ENCODE results near the gene NUMBL.

The NUMBL gene

DNA sequence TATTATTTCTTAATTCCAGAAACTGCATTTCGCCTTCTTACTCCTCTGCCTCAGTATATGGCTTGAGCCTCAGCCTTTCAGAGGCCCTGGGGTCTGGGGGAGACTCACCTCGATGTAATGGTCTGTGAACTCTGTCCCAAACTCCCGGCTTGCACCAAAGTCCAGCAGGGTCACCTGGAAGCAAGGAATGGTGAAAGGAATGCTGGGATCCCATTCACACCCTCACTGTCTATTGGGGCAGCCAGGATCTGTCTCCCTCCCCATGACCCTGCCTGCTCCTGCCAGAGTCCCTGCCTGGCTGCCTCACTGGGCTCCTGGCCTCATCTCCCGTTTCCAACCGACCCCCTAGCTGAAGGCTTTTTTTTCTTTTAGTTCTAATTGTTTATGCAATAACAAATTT is 5.4 kb upstream of the NUMBL start:
- TF ChIP-seq POLR2AphosphoS5 (IDR thresholded peaks at IDR 0.05; ENCODE audit: low read depth, low read length) (no peak), TAF1 (IDR thresholded peaks at IDR 0.05; ENCODE audit: borderline replicate concordance, insufficient read depth, low read length) (no peak), FOXP2 (optimal IDR thresholded peaks at IDR 0.05; ENCODE audit: borderline replicate concordance, extremely low read depth, extremely low read length, insufficient read depth) (no peak), SIN3A (IDR thresholded peaks at IDR 0.05; ENCODE audit: borderline replicate concordance, insufficient read depth, low read length) (no peak)
- TF ChIP-seq, protein P1, sequence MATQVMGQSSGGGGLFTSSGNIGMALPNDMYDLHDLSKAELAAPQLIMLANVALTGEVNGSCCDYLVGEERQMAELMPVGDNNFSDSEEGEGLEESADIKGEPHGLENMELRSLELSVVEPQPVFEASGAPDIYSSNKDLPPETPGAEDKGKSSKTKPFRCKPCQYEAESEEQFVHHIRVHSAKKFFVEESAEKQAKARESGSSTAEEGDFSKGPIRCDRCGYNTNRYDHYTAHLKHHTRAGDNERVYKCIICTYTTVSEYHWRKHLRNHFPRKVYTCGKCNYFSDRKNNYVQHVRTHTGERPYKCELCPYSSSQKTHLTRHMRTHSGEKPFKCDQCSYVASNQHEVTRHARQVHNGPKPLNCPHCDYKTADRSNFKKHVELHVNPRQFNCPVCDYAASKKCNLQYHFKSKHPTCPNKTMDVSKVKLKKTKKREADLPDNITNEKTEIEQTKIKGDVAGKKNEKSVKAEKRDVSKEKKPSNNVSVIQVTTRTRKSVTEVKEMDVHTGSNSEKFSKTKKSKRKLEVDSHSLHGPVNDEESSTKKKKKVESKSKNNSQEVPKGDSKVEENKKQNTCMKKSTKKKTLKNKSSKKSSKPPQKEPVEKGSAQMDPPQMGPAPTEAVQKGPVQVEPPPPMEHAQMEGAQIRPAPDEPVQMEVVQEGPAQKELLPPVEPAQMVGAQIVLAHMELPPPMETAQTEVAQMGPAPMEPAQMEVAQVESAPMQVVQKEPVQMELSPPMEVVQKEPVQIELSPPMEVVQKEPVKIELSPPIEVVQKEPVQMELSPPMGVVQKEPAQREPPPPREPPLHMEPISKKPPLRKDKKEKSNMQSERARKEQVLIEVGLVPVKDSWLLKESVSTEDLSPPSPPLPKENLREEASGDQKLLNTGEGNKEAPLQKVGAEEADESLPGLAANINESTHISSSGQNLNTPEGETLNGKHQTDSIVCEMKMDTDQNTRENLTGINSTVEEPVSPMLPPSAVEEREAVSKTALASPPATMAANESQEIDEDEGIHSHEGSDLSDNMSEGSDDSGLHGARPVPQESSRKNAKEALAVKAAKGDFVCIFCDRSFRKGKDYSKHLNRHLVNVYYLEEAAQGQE (IDR thresholded peaks at IDR 0.05; ENCODE audit: insufficient read depth in 1 of 2, low read depth in 2 of 2, low read length in 2 of 2) = no peak

DNA sequence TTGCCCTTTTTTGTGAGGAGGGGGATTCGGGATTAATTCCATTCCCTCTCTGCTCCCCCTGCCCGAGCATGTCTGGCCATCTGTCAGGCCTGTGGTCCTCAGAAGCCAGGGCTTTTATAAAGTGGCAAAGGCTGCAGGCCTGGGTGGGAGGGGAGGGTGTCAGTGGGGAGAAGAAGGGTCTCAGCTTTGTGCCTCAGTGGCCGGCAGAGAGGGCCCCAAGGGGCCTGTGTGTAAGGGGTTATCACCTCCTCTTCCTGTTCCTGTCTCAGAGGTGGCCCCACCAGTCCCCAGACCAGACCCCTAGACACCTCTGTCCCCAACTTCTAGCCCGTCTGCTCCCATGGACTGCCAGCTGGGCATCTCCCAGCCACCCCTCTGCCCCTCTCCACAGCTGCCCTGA is 3.4 kb upstream of the NUMBL start:
- TF ChIP-seq FOXP2 (optimal IDR thresholded peaks at IDR 0.05; ENCODE audit: borderline replicate concordance, extremely low read depth, extremely low read length, insufficient read depth) (no peak), SIN3A (IDR thresholded peaks at IDR 0.05; ENCODE audit: borderline replicate concordance, insufficient read depth, low read length) (no peak), TAF1 (IDR thresholded peaks at IDR 0.05; ENCODE audit: borderline replicate concordance, insufficient read depth, low read length) (no peak), POLR2AphosphoS5 (IDR thresholded peaks at IDR 0.05; ENCODE audit: low read depth, low read length) (no peak)
- TF ChIP-seq, protein P1 (IDR thresholded peaks at IDR 0.05; ENCODE audit: insufficient read depth in 1 of 2, low read depth in 2 of 2, low read length in 2 of 2) = no peak

DNA sequence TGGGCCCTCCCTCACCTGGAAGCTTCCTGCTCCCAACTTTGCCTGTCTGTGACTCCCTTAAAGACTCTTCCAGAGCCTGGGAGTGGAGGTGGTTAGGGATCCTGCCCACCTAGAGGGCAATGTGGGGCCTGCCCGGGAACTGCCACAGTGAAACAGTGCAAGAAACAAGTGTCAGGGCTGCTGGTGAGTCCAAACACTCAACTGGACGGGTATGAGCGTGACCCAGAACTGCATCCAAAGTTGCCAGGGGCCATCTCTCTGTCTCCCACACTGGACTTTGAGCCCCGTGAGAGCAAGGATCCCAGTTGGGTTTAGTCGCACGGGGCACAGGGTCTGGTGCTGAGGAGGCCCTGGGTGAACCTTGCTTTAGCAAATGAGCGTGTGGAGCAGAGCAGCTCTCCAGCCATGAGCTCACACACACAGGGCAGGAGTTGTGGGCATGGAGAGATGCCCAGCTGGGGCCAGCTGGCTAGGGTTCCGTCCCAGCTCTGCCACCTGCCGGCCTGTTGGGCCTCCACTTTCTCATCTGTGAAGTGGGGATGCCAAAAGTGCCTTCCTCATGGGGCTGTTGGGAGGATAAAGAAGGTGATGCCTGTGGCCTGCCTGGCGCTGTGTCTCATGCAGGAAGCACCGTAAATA is 2.8 kb upstream of the NUMBL start:
- TF ChIP-seq, protein P1 (IDR thresholded peaks at IDR 0.05; ENCODE audit: insufficient read depth in 1 of 2, low read depth in 2 of 2, low read length in 2 of 2) = no peak
- TF ChIP-seq POLR2AphosphoS5 (IDR thresholded peaks at IDR 0.05; ENCODE audit: low read depth, low read length) (no peak), FOXP2 (optimal IDR thresholded peaks at IDR 0.05; ENCODE audit: borderline replicate concordance, extremely low read depth, extremely low read length, insufficient read depth) (no peak), SIN3A (IDR thresholded peaks at IDR 0.05; ENCODE audit: borderline replicate concordance, insufficient read depth, low read length) (no peak), TAF1 (IDR thresholded peaks at IDR 0.05; ENCODE audit: borderline replicate concordance, insufficient read depth, low read length) (no peak)

DNA sequence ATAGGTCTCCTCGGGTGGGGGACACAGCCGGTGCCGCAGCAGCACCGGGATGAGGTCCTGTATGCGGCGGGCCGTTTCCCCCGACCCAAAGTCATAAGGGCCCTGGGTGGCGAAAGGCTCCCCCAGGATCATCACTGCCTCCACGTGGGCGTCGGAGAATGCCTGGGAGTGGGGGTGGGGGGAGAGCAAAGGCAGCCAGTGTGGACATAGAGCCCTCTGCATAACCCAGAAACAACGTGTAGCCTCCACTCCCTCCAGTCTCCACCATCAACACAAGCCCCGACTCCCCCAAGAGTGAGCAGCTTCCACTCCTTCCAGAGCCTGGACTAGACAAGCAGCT is 1.7 kb upstream of the NUMBL start:
- TF ChIP-seq POLR2AphosphoS5 (IDR thresholded peaks at IDR 0.05; ENCODE audit: low read depth, low read length) = no peak
- TF ChIP-seq FOXP2 (optimal IDR thresholded peaks at IDR 0.05; ENCODE audit: borderline replicate concordance, extremely low read depth, extremely low read length, insufficient read depth) = no peak
- TF ChIP-seq TAF1 (IDR thresholded peaks at IDR 0.05; ENCODE audit: borderline replicate concordance, insufficient read depth, low read length) = no peak
- TF ChIP-seq, protein P1 (IDR thresholded peaks at IDR 0.05; ENCODE audit: insufficient read depth in 1 of 2, low read depth in 2 of 2, low read length in 2 of 2) = no peak
- no peak for TF ChIP-seq SIN3A (IDR thresholded peaks at IDR 0.05; ENCODE audit: borderline replicate concordance, insufficient read depth, low read length)
